Left kidney (tissue), 2 donors: ENCODE measurements around the gene PKNOX1. TPM values are rescaled to one million over a fixed set of nuclear protein-coding genes. Genes with fewer than 3 reads are reported as not detected.
"Not testable (repeated sequence)": the region's sequence is repeated elsewhere in the genome, so short reads cannot be mapped to it uniquely, and the experiment has no call there.

ENCODE experiments used
- DNase-seq: peaks from one replicate; pipeline ENCODE4 v3.0.0-alpha.2; 2013
- polyA plus RNA-seq: library from polyadenylated mRNA; unstranded; fragments of 120-200 nt; gene quantifications from one replicate; pipeline ENCODE4 v1.2.1, GENCODE V29; 2013; ENCODE audit not compliant: insufficient read length

The PKNOX1 gene
- polyA plus RNA-seq, 1 donor: 31.6 TPM

DNA sequence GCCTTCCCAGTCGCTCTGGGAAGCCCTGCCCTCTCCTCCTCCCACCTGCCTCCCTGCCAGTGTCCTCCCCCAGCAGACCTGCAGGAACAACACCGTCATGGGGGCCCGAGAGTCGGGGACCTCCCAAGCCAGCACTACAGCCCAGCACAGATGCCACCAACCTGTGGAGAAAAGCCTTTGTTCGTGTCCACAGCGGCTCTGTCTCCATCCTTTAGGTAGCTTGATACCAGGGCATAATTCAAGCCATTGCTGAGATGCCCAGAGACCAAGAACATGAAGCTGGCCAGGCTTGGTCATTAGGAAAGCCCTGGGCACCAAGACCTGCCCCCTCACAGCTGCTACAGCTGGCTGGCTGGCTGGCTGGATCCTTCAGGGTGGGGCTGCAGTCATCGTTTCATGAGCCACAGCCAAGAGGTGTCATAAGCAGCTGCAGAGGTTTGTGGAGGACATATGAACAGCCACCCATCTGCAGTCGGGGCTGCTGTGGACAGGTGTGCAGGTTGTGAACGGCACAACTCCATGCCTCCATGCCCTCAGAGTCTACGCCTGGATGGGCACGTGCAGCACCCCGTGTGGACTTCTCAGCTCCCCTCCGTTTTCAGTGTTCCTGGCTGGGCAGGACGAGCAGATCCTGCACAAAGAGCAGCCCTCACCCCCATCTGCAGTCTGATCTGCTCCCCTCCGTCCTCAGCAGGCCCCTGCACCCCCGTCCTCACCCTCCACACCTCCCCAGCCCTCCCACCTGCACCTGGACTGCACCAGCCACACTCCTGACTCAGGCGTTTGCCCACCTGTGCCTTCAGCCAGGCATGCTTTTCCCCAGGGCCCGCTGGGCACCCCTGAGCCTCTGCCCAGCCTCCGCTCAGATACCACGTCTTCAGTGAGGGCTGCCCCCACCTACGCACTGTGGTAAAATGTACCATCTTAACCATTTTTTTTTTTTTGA, 71.8 kb downstream of the PKNOX1 start:
- DNase-seq: not testable (repeated sequence)

DNA sequence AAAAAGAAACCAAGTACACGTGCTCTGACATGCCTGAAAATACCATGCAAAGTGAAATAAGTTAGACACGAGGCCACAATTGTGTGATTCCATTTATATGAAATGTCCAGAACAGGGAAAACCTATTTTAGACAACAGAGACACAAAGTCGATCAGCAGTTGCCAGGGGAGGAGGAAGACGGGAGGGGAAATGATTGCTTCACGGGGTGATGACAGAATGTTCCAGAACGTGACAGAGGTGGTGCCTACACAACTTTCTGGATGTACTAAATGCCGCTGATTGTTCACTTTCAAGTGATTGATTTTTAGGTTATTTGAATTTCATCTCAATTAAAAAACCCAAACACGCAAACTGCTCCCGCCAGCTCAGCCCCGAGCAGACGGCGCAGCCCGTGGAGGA, 78.8 kb downstream of the PKNOX1 start:
- not testable (repeated sequence) for DNase-seq

DNA sequence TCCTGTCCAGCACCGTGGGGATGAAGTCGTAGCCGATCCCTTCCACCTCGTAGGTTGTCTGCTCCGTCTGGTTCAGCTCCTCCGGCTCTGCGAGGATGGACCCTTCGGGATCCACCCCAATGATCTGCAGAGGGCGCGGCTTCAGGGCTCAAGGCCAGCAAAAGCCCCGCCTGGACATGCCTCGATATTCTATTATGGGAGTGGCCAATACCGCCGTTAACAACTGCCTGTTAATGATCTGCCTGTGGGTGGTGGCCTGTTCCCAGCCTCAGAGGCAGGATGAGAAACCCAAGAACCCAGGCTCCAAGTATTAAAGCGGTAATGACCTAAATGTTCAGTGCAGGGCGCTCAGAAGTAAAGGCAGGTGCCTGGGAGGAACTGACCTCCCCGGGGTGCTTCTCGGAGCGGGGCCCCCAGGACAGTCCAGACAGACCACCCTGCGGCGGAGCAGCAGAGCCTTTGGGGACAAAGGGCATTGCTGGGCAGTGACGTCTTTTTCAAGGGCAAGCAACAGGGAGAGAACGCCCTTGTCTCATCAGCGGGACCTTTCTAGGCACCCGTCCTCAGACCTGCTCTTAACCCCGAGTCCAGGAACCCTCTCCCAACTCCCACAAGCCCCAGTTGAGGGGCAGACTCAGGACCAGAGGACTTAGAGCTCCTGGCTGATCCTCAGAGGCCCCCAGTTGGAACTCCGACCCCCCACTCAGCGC, 88.7 kb downstream of the PKNOX1 start:
- not testable (repeated sequence) for DNase-seq

DNA sequence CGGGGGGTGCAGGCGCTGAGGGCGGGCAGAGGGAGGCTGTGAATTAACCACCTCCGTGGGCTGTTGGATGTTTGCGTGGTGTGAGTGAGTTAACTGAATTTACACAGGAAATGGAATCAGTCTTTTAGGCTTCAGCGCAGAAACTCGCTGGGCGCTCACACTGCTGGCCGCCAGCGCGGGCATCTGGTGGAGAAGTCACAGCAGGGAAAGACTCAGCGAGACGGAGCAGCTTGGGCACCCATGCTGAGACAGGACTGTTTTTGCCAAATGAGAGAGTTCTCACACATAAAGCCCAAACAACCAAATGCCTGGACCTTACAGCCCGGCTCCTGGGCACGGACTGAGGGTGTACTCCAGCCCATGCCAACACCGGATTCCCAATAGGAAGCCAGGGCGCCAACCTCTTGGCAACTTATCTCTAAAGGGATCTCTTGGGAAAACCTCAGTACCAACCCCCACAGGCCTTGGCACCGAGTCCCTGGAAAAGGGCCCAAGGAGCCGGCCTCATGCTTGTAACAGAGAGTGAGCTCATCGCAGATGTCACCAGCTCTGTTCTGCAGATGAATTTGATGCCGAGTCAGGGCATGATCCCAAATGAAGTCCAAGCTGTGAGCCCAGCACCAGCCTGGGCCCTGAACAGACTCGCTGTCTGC, 90.0 kb downstream of the PKNOX1 start:
- DNase-seq: not testable (repeated sequence)

DNA sequence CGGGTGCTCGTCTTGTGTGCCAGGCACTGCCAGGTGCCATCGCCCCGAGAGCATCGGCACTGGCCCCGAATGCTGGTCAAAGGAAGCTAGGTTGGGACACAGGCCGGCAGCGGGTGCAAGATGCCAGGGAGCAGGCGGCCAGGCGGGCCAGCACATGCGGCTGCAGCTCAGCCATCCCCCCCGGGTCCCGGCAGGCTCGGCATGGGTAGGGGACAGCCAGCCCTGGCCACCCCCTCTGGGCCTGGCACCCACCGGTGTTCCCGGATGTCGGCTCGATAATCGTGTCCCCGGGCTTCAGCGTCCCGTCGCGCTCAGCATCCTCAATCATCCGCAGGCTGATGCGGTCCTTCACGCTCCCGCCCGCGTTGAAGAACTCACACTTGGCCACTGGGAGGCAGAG, 91.6 kb downstream of the PKNOX1 start:
- not testable (repeated sequence) for DNase-seq

DNA sequence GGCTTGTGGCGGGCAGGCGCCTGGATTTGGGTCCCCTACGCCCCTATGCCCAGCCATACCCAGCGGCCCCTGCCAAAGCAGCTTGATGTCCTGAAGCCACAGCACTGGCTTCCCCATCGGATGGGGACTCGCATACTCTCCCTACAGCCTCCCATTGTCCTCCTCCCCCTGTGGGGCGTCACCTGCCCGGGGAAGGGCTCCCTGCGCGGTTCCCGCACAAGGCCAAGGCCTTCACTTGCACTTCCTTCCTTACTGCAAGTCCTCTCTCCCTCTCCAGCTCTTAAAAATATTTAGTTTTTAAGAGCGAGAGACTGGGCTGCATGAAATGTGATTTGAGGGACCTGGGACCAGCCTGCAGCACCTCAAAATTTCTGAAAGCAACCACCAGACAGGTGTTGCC, 92.3 kb downstream of the PKNOX1 start:
- DNase-seq: not testable (repeated sequence)

DNA sequence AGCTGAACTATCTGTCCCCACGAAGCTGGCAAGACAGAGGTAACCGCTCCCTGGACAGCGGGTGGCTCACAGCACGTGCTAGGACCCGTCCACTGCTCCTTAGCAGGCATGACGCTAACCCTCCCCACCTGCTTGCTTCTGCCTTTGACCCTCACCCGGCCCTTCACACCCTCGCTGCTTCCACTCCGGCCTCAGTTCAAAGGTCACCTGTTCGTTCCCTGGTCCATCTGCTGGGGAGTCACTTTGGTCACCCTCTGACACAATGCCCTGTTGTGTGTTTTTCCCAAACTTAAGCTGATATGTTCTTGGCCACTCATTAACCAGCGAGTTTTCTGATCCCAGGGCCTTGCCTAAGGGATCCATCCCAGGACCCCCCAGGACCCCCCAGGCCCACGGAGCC, 93.7 kb downstream of the PKNOX1 start:
- not testable (repeated sequence) for DNase-seq

DNA sequence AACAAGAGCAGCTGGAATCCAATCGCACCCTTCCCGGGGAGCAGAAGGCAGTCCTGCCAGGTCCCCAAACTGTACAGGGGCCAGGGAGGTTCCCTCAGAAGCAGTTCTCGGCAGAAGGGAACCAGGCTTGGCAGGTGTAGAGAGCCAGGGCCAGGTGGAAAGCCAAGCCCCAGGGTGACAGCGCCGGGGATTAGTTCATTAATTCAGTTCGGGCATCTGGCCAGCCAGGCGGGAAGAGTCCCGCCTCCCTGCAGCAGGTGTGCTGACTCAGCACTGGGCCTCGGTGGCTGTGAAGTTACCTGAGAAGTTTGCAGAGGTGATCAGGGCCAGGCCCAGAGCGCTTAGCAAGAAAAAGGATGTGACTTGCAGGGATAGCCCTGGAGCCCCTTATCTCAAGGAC, 95.3 kb downstream of the PKNOX1 start:
- DNase-seq: not testable (repeated sequence)

DNA sequence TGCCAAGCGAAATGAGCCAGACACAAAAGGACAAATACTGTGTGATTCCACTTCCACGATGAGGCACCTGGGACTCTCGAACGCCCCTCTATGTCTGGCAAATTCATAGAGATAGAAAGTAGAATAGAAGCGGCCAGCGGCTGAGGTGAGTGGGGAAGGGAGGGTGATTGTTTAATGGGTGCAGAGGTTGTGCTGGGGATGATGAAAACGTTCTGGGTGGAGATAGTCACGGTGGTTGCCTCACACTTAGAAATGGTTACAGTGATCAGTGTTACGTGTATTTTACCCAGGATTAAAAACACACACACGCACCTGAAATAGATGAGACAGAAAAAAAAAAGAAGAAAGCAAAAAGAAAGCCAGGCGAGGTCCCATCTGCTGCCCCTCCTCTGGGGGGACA, 98.4 kb downstream of the PKNOX1 start:
- DNase-seq: not testable (repeated sequence)

DNA sequence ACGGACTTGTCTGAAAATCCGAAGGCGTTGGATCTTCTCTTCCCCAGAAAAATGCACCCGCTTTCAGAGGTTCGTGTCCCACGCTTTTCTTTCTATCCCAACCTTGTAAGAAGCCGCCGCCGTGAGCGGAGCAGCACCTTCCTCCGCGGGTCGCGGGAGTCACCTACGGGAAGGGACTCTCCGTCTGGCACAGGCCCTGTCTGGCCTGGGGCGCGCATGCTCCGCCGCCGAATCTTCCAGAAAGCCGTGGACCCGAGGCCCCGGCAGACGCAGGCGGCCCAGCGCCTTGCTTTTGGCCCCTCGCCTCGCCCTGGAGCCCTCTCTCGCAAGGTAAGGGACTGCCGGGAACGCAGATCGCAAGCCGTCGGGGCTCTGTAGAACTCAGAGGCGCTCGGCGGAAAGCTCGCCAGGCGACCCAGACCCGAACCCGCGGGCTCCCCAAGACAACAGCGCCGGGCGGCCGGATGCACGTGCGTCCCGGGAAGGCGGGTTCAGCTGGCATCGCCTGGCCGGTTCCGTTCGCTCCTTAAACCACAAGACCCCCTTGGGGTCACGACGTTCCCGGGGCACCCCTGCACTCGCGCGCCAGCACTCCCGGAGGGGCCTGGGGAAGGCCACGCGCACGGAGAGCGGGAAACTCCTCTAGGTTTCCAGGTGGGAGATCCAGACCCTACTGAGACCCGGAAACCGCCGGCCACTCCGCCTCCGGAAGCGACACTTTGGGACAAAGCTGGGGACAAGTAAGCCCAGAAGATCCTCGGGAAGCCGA, 100.2 kb downstream of the PKNOX1 start:
- not testable (repeated sequence) for DNase-seq

DNA sequence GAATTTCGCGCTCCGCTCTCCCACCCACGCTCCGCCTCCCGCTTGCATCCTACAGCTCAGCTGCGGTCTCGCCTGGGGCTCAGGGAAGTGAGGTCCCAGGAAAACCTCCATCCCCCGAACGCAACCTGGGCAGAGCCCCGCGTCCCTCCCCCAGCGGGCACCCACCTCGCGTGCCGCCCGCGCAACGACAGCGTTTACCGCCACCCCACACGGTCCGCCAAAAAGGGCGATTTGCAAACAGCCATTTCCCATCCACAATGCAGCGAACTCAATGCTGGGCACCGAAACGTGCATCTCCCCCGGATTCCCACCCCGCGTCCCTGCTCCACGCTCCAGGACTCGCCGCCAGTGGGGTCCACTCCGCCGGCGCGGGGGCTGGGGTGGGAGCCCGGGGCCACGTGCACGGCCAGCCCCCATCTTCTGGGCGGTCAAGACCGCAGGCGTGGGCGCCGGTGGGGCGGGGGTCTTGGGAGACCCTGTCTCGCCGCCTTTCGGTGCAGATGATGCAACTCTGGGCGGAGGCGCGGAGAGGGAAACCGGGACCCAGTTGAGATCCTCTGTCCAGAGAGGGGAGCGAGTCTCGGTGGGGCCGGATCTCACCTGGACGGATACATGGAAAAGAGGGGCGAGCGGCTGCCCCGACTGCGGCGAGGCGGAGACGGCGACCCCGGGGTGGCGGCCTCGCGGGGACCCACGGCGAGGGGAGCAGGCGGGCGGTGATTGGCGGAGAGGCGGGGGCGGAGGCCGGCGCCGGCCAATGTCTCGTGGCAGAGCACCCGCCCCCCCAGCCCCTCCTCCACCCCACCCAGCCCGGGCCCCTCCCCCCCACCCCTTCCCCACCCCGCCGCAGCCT, 101.0 kb downstream of the PKNOX1 start, which contains the start of gene CBS:
Gene CBS, minus strand, starts transcription at position 666 of the 853 bp plus-strand sequence. CDS start 3,642 bp downstream, outside the sequence.
- not testable (repeated sequence) for DNase-seq

DNA sequence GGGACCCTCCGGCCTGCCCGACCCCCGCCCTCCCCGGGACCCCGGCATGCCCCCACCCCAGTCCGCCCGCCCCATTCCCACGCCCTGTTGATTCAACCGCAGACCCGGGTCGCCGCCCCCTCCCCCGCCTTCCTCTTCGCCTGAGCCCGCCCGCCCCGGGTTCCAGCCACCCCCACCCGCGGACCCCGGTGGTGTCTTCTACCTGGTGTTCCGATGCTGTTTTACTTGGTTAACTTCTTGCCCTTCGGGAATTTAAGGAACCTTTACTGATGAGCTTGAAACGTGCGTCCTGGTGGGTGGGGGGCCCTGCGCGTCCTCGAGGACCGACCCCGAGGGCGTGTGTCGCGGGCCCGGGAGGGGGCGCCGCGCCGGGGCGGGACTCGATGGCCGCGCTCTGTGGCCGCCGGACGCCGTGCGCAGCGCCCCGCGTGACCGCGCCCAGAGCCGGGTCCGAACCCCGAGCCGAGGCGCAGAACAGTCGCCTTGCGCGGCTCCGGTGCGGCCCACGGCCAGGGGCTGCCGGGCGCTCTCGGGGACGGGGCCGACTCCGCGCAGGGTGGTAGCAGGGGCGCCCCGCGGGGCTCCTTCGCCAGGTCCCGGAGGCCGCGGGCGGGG, 101.8 kb downstream of the PKNOX1 start:
- not testable (repeated sequence) for DNase-seq

DNA sequence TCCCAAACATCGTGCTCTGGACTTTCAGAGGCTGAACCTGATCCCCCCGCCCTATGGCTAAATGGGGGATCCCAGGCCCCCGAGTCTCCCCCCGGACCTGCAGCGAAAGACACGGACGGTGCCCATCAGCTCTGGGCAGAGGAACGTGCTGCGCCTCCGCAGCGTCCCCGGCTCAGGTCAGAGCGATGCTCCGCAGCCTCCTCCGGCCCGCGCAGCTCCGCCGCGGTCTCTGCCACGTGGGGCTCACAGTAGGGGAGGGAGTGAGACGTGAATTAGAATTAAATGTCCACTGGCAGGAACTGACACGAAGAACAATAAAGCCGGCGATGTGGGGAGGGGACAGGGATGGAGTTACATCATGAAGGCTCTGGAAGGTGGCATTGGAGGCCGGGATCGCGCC, 102.3 kb downstream of the PKNOX1 start:
- DNase-seq: not testable (repeated sequence)

DNA sequence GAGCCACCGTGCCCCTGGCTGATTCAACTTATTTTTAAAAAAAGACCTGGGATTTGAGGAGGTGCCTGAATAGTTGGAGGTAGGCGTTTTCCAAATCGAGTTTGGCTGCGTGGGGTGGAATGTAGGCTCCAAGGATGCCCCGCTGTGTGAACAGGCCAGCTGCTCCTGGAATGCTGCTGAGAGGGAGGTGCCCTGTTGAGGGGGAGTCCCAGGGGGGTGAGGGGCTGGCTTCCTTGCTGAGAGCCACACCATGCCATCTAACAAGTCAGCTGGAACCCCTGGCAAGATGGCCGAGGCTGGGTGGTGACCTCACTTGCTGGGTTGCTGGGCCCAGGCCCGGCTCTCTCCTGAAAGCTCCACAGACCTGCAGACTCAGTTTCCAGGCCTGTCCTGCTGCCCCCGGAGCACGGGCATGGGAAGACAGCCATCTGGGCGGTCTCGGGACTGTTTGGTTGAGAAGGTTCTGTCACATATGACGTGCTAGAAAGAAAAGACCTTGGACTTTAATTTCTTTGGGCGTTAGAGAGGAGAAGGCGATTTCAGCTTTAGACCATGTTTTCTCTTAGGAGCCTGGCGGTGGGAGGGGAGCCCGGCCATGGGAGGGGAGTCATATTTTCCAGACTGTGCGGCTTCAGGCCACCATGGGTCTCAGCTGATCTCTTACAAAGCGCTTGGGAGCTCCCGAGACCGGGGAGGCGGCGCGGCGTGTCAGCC, 108.4 kb downstream of the PKNOX1 start:
- DNase-seq: not testable (repeated sequence)

Other genes with a start within 250 kb of the PKNOX1 start
- gene WDR4, start 95.0 kb upstream of the PKNOX1 start, polyA plus RNA-seq: 11.8 TPM
- gene NDUFV3, start 81.3 kb upstream of the PKNOX1 start, polyA plus RNA-seq: 44.1 TPM
- 1.3 TPM for gene ERVH48-1, start 48.9 kb upstream of the PKNOX1 start, polyA plus RNA-seq
- 31.0 TPM for gene CBS, start 101.3 kb downstream of the PKNOX1 start, polyA plus RNA-seq
- gene U2AF1, start 133.0 kb downstream of the PKNOX1 start, polyA plus RNA-seq: 71.1 TPM
- 0.22 TPM for gene CRYAA, start 194.4 kb downstream of the PKNOX1 start, polyA plus RNA-seq